G401.6 (cell line): ENCODE results near the gene ABLIM2.

Source experiments
- FAIRE-seq: peaks from 2 replicates; lab custom pipeline; 2012; peaks lifted over from hg19 to GRCh38; lab: Jason Lieb, UNC

ABLIM2 gene

DNA sequence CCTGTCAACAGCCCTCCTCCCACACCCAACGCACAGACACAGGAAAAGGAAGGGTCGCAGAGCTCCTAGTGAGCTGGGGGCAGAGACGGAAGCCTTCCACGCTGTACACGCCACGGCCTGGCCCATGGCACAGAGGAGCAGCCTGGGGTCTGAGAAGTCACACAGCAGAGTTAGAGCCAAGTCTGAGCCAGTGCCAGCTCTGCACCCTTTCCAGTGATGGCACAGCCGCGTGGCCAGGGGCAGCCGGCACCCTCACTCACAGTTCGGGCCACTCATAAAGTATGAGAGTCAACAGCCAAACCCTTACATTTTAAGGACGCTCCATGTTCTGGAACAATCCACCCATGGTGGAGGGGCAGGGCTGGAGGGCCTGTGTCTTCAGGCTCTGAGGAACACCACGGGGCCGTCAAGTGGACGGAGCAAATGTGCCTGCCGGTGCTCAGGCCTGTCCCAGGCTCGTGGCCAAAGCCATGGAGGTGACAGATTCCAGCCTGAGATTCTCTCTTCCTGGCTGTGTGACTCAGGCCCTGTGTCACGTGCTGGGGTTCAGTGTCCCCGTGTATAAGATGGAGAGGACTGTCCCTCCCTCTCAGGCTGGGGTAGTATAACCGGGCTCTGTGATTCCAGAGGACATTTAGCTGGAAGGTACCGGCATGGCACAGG, 91.2 kb downstream of the ABLIM2 start:
- FAIRE-seq, result no peak

GRCh38 chr4:8066336-8066931, 92.2 kb downstream of the ABLIM2 start:
- no peak for FAIRE-seq

- FAIRE-seq, result no peak
These were observed 94.5 kb downstream of the ABLIM2 start for GRCh38 chr4:8063974-8064563.

DNA sequence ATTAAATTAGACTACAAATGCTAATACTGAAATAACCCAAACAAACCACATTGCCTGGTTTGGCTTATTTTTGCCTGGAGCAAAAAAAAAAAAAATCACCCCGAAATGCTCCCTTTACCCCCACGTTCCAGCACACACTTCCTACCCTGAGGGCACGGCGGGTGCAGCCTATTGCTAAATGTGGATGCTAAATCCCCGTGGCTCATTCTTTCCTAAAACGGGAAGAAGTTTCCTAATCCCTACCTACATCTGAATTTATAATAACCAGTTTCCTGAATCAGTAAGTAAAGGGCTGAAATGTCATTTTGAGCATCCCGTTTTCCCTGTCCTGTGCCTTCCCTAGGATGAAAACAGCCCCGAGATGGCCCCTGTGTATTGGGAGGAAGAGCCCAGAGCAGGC, 97.0 kb downstream of the ABLIM2 start:
- FAIRE-seq, result no peak

GRCh38 chr4:8061145-8061544, 97.5 kb downstream of the ABLIM2 start:
- no peak for FAIRE-seq

- no peak for FAIRE-seq
These were observed 98.0 kb downstream of the ABLIM2 start for GRCh38 chr4:8060632-8061031.

DNA sequence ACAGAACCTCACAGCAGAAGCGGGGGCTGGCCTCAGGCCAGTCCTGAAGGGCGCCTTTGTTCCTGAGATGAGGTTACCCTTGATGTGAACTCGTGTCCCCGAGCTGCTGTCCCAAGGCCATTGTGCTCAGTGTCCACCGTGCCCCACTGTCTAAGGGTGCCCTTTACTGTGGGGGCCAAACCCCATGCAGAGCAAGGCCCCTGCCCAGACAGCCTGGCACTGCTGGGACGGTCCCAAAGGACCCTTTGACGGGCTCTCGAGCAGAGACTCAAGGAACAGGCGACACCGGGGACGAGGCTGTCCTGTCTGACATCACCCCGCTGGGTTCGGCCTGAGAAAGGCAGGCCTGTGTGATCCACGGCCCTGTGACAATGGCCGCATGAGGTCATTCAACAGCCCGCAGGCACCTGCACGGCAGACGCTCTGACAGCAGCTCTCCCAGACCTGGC, 100.6 kb downstream of the ABLIM2 start:
- FAIRE-seq, result no peak

DNA sequence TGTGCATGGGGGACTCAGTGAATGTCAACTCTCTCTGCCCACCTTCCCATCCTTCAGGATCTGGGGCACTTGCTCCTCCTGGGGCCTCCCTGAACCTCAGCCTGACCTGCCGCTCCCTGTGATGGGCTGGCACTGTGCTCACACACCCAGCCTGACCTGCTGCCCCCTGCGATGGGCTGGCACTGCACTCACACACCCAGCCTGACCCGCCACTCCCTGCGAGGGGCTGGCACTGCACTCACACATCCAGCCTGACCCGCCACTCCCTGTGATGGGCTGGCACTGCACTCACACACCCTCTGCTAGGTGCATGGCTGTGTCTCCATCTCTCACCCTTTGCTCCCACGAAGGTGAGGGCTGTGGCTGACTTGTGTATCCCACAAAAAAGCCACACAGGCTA, 103.4 kb downstream of the ABLIM2 start:
- no peak for FAIRE-seq

DNA sequence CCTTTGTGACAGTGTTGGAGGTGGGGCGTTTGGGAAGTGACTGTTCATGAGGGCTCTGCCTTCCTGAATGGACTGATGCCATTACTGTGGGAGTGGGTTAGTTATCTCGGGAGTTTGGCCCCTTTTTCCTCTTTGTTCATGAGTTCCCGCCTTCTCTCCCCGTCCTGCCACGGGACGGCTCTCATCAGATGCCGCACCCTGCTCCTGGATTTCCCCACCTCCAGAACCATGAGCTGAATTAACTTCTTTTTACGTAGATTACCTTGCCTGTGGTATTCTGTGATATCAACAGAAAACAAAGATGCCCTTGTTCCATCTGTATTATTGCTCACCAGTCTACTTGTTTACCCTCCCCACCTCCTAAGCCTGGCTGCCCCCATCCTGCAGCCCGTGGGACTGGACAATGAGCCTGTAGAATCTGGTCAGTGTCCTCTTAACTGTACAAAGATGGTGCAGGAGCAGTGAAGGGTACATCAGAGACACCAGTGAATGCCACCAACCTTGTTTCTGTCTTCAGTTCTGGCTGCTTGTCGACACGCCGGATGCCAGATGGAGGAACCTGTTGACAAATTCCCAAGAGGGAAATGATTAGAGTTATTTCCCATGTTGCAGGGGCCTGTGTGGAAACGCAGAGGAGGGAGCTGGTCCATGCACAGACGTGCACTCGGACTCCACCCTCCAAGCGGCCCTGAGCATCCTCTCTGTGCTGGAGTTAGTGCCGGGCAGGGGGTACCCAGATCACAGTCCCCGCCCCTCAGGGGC, 104.7 kb downstream of the ABLIM2 start:
- no peak for FAIRE-seq

- no peak for FAIRE-seq
These were observed 106.4 kb downstream of the ABLIM2 start for GRCh38 chr4:8052160-8052691.

GRCh38 chr4:8051644-8052043, 107.0 kb downstream of the ABLIM2 start:
- no peak for FAIRE-seq

GRCh38 chr4:8050555-8051206, 107.9 kb downstream of the ABLIM2 start:
- no peak for FAIRE-seq

DNA sequence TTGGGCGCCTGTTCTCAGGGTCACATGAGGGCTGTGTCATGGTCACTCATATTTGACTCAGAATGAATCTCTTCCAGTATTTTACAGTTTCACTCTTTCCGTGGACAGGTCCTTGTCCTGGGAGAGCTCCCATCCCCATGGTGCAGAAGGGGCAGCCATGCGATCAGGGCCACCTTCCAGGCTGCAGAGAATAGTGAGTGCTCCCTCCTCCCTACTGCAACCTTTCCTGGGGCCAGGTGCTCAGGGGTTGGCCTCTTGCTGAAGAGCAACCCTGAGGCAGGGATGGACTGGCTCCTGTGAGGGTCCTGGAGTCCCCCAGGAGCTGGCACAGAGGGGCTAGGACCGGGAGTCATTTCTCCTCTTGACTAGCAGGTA, 108.4 kb downstream of the ABLIM2 start:
- FAIRE-seq, result no peak

GRCh38 chr4:8048856-8049676, 109.5 kb downstream of the ABLIM2 start:
- no peak for FAIRE-seq

DNA sequence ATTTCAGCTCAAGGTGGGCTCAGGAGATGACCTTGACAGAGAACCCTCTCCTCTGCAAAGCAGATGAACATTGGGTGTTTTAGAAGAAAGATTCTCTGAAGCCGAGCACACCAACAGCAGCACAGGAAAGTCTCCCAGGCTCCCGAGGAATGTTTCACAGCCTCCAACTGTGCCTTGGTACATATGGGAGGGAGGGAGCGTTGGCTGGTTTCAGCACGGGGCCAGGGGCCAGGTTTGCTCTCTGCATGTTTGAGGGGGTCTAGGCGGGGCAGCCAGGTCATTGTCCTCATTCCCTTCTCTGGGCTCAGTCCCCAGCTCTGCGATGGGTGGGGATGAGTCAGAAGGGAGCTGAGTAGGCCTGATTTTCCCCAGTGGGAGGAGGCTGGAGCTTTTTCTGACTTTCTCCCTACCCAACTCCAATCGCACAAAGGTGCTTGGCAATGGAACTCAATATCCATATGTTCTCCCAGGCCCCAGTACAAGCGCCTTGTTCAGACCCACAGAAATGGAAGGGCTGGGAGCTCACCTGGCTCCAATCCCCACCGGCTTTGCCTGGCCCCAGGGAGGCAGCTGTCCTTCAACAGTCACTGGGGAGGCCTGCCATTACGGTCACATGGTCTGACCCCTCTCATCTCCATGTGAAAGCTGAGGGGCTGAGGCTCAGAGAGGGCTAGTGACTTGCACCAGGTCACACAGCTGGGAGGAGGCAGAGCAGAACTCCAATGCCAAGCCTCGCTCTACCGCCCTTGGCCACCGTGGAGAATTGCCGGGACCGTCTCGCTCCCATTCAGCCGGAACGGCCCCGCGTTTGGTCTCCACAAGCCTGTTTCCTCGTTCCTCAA, 110.6 kb downstream of the ABLIM2 start:
- FAIRE-seq, result no peak

- no peak for FAIRE-seq
These were observed 111.6 kb downstream of the ABLIM2 start for GRCh38 chr4:8046925-8047541.

DNA sequence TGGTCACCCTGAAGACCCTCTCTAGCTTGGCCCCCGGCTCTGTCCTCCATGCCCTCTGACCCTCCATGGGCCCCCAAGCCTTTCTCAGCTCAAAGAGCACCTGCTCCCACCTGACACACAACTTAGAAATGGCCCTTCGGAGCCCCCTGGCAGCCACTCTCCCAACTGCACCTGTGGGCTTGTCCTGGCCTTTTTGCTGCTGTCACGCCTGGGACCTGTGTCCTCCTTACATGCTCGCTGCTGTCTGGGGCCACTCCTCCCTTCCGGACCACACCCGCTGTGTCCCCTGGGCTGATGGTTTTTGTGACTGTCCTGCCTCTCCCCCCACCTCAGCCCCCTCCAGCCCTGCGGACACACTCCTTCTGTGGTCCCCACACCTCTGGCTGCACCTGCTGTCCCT, 112.7 kb downstream of the ABLIM2 start:
- FAIRE-seq, result no peak

DNA sequence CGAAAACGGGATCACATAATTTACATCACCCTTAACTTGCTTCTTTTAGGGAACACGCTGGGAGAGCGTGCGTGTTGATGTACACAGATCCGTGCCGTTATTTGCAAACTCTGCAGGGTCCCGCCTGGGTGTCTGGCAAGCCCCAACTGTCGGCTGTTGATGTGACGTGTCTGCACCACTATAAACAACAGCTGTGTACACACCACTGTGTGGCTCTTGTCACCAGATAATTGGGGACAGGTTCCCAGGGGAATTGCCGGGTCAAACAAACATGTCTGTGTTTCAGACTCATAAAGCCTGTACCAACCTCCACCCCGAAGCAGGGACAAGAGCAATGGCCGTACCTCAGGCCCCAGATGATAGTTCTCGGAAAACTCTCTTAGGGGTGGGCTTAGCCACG, 113.9 kb downstream of the ABLIM2 start:
- no peak for FAIRE-seq

- FAIRE-seq, result no peak
These were observed 114.4 kb downstream of the ABLIM2 start for GRCh38 chr4:8044244-8044643.

GRCh38 chr4:8043596-8043995, 115.0 kb downstream of the ABLIM2 start:
- no peak for FAIRE-seq
